ENCODE data around the gene GAPDH.

The GAPDH gene

GRCh38 chr12:6547566-6547965, 13.2 kb downstream of the GAPDH start:
- H3K27ac ChIP-seq (ENCODE audit: low read depth, low read length): no peak overlapping the region
- H3K79me2 ChIP-seq (ENCODE audit: control insufficient read depth, low read length): peaks cover 26% of the 10 kb centered on the region
- H3K4me1 ChIP-seq (ENCODE audit: control insufficient read depth, low read length): no peaks in the 10 kb centered on the region
- H3K9me2 ChIP-seq (replicated peaks; ENCODE audit: control insufficient read depth, low read length): no peaks in the 10 kb centered on the region
- H3K4me3 ChIP-seq (ENCODE audit: low read length): no peak overlapping the region
- peaks cover 72% of the 10 kb centered on the region for H3K36me3 ChIP-seq (ENCODE audit: control insufficient read depth, low read length)
- no peaks in the 10 kb centered on the region for H3K9me3 ChIP-seq (ENCODE audit: control insufficient read depth, insufficient read depth, low read length)
- TF ChIP-seq CTCF (IDR thresholded peaks at IDR 0.05; ENCODE audit: low read depth, low read length, poor library complexity, severe bottlenecking): no peak
- no peak for TF ChIP-seq EZH2phosphoT487 (IDR thresholded peaks at IDR 0.05; ENCODE audit: borderline replicate concordance, low read length)
- H3F3A ChIP-seq (ENCODE audit: control insufficient read depth, insufficient read depth): no peaks in the 10 kb centered on the region
- no peaks in the 10 kb centered on the region for H4K20me1 ChIP-seq (ENCODE audit: control insufficient read depth, insufficient read depth, low read depth, low read length)
- no peaks in the 10 kb centered on the region for H3K27me3 ChIP-seq (ENCODE audit: control insufficient read depth, low read length)
- H3K4me2 ChIP-seq (ENCODE audit: low read length): no peak overlapping the region

- Histone ChIP-seq H3K9me3 (ENCODE audit: control insufficient read depth, insufficient read depth, low read length) (no peaks in the 10 kb centered on the region), H3K27me3 (ENCODE audit: control insufficient read depth, low read length) (no peaks in the 10 kb centered on the region), H4K20me1 (ENCODE audit: control insufficient read depth, insufficient read depth, low read depth, low read length) (no peaks in the 10 kb centered on the region), H3K9me2 (replicated peaks; ENCODE audit: control insufficient read depth, low read length) (no peaks in the 10 kb centered on the region), H3K4me2 (ENCODE audit: low read length) (no peak overlapping the region), H3F3A (ENCODE audit: control insufficient read depth, insufficient read depth) (no peaks in the 10 kb centered on the region), H3K27ac (ENCODE audit: low read depth, low read length) (no peak overlapping the region), H3K4me3 (ENCODE audit: low read length) (no peak overlapping the region), H3K36me3 (ENCODE audit: control insufficient read depth, low read length) (peaks cover 73% of the 10 kb centered on the region), H3K79me2 (ENCODE audit: control insufficient read depth, low read length) (peaks cover 30% of the 10 kb centered on the region), H3K4me1 (ENCODE audit: control insufficient read depth, low read length) (peaks cover 2% of the 10 kb centered on the region)
- no peak for TF ChIP-seq EZH2phosphoT487 (IDR thresholded peaks at IDR 0.05; ENCODE audit: borderline replicate concordance, low read length)
- no peak for TF ChIP-seq CTCF (IDR thresholded peaks at IDR 0.05; ENCODE audit: low read depth, low read length, poor library complexity, severe bottlenecking)
Measured at GRCh38 chr12:6547987-6548386, 13.7 kb downstream of the GAPDH start.

GRCh38 chr12:6548556-6548955, 14.2 kb downstream of the GAPDH start:
- H3K36me3 ChIP-seq (ENCODE audit: control insufficient read depth, low read length): peaks cover 77% of the 10 kb centered on the region

More at GRCh38 chr12:6548556-6548955, 14.2 kb downstream of the GAPDH start:
- TF ChIP-seq EZH2phosphoT487 (IDR thresholded peaks at IDR 0.05; ENCODE audit: borderline replicate concordance, low read length) (no peak), CTCF (IDR thresholded peaks at IDR 0.05; ENCODE audit: low read depth, low read length, poor library complexity, severe bottlenecking) (no peak)
- H3K4me2 ChIP-seq (ENCODE audit: low read length): no peak overlapping the region
- H3K9me3 ChIP-seq (ENCODE audit: control insufficient read depth, insufficient read depth, low read length): no peaks in the 10 kb centered on the region
- peaks cover 7% of the 10 kb centered on the region for H3K4me1 ChIP-seq (ENCODE audit: control insufficient read depth, low read length)
- H3K79me2 ChIP-seq (ENCODE audit: control insufficient read depth, low read length): peaks cover 36% of the 10 kb centered on the region
- no peaks in the 10 kb centered on the region for H3K27me3 ChIP-seq (ENCODE audit: control insufficient read depth, low read length)
- no peaks in the 10 kb centered on the region for H3F3A ChIP-seq (ENCODE audit: control insufficient read depth, insufficient read depth)
- H4K20me1 ChIP-seq (ENCODE audit: control insufficient read depth, insufficient read depth, low read depth, low read length): 0 out of 2 replicates have a peak, but pooled peaks cover 3% of the 10 kb centered on the region
- H3K27ac ChIP-seq (ENCODE audit: low read depth, low read length): no peak overlapping the region
- no peaks in the 10 kb centered on the region for H3K9me2 ChIP-seq (replicated peaks; ENCODE audit: control insufficient read depth, low read length)
- no peak overlapping the region for H3K4me3 ChIP-seq (ENCODE audit: low read length)

All from DOHH2 (cell line).